ENCODE results near the gene RFX8. TPM values are rescaled to one million over a fixed set of nuclear protein-coding genes. Genes with fewer than 3 reads are reported as not detected.

Gene RFX8
- total and polyA plus RNA-seq, 2 of the 4 experiments (the other 2 are of a cell fraction): 2.9 to 5.3 TPM

GRCh38 chr2:101401906-101402305 is 73.0 kb downstream of the RFX8 start:
- no peak overlapping the region for H3K4ac ChIP-seq (ENCODE audit: low read depth, low read length)
- H3K14ac ChIP-seq (replicated peaks; ENCODE audit: low read depth, low read length): no peak overlapping the region
- no peak overlapping the region for H3K4me3 ChIP-seq (ENCODE audit: insufficient read depth, low read depth, low read length)
- intact Hi-C loops (cut with micrococcal nuclease) (no loop called here), dilution Hi-C loops (cut with HindIII; ENCODE audit: low sequenced_read_pairs, unreplicated experiment) (no loop called here), in situ Hi-C loops (cut with MboI; ENCODE audit: low sequenced_read_pairs) (loop anchor here (10.0 kb wide), 1 partner anchor 433 kb away; no protein-coding TSS in a partner anchor)
- no TSS peak for BruUV-seq (replicated peaks)
- H4K8ac ChIP-seq (ENCODE audit: low read depth in 2 of 2, low read length in 2 of 2): no peak overlapping the region
- no peak overlapping the region for H2AK5ac ChIP-seq (ENCODE audit: low read depth, low read length)
- H2BK15ac ChIP-seq (ENCODE audit: low read depth, low read length): no peak overlapping the region
- H3K9me1 ChIP-seq (ENCODE audit: insufficient read depth, low read length): no peaks in the 10 kb centered on the region
- CTCF ChIA-PET: no interaction called here
- no peak for DNase-seq
- H2BK120ac ChIP-seq (ENCODE audit: low read depth, low read length): no peak overlapping the region
- no peak overlapping the region for H3K56ac ChIP-seq (ENCODE audit: extremely low read depth, insufficient read depth, low read length)
- H3K18ac ChIP-seq (ENCODE audit: low read depth, low read length): no peak overlapping the region
- no peak overlapping the region for H2BK5ac ChIP-seq (ENCODE audit: low read depth, low read length, poor library complexity, severe bottlenecking)
- no peak overlapping the region for H3K4me2 ChIP-seq (ENCODE audit: low read depth, low read length)
- no peak overlapping the region for H2BK20ac ChIP-seq (ENCODE audit: low read depth, low read length)
- no peaks in the 10 kb centered on the region for H3K27me3 ChIP-seq (ENCODE audit: control insufficient read depth, insufficient read depth, low read length)
- 83% methylated on average over 2 of the region's 5 CpGs; no CpG with 5 or more reads in 1 of the 2 experiments for WGBS, 2 experiments (ENCODE audit: extremely low coverage in 2 of 2, insufficient read length in 1 of 2)
- H2AFZ ChIP-seq (replicated peaks; ENCODE audit: low read length, poor library complexity): no peak overlapping the region
- no peaks in the 10 kb centered on the region for H3K79me1 ChIP-seq (ENCODE audit: low read depth in 1 of 2, low read length in 2 of 2)
- H3K9me3 ChIP-seq (ENCODE audit: control insufficient read depth, insufficient read depth, low read length): no peaks in the 10 kb centered on the region
- TF ChIP-seq SMC3 (IDR thresholded peaks at IDR 0.05; ENCODE audit: low read depth, low read length) (no peak), POLR2A (IDR thresholded peaks at IDR 0.05; ENCODE audit: low read depth, low read length) (no peak)
- no peak for ATAC-seq (ENCODE audit: low read depth)
- POLR2A ChIA-PET (ENCODE audit: unreplicated experiment): no interaction called here
- no peaks in the 10 kb centered on the region for H3K36me3 ChIP-seq (ENCODE audit: control insufficient read depth, insufficient read depth, low read length)
- H4K91ac ChIP-seq (ENCODE audit: insufficient read depth, low read depth, low read length): no peak overlapping the region
- H4K5ac ChIP-seq (ENCODE audit: low read depth, low read length): no peak overlapping the region
- no peaks in the 10 kb centered on the region for H4K20me1 ChIP-seq (ENCODE audit: insufficient read depth, low read length)
- no peak overlapping the region for H3K9ac ChIP-seq (ENCODE audit: low read depth, low read length)
- no peak overlapping the region for H2AK9ac ChIP-seq (replicated peaks; ENCODE audit: low read depth, low read length, poor library complexity)
- no peak overlapping the region for H3K23ac ChIP-seq (ENCODE audit: low read depth, low read length)
- H3K4me1 ChIP-seq (ENCODE audit: control insufficient read depth, insufficient read depth, low read length): peaks cover 2% of the 10 kb centered on the region; the same call in 1 of the 2 replicates
- no peak overlapping the region for H3K27ac ChIP-seq (ENCODE audit: insufficient read depth, low read length)

Data from IMR-90 (cell line).